ENCODE data around the gene B3GLCT. TPM values are rescaled to one million over a fixed set of nuclear protein-coding genes. Genes with fewer than 3 reads are reported as not detected.
"Not testable (repeated sequence)": the region's sequence is repeated elsewhere in the genome, so short reads cannot be mapped to it uniquely, and the experiment has no call there.

Gene B3GLCT
- total and polyA plus RNA-seq, 10 donors, result 2.0 to 9.2 (median 5.5) TPM

GRCh38 chr13:31168736-31169135, 31.0 kb upstream of the B3GLCT start:
- no peaks in the 10 kb centered on the region for H3K36me3 ChIP-seq
- H3K27ac ChIP-seq, result no peak overlapping the region
- no peaks in the 10 kb centered on the region for H3K4me1 ChIP-seq
- 91 to 98% (median 91%) methylated on average over 11 of the region's 11 CpGs for WGBS, 5 donors
- H3K27me3 ChIP-seq (replicated peaks in 1 of 7), result peaks cover 0 to 6% (median 0%) of the 10 kb centered on the region in 7 donors
- no peak overlapping the region for H3K4me3 ChIP-seq
- intact Hi-C loops (cut with DNase I; ENCODE audit: low total_unique reads), result no loop called here
- DNase-seq, result no peak
- H3K9me3 ChIP-seq, result no peaks in the 10 kb centered on the region
- TF ChIP-seq POLR2A (IDR thresholded peaks at IDR 0.05) (no peak), CTCF (IDR thresholded peaks at IDR 0.05 in 8 of 11, conservative IDR thresholded peaks at IDR 0.05 in 3 of 11) (no peak), POLR2AphosphoS5 (IDR thresholded peaks at IDR 0.05) (no peak)

GRCh38 chr13:31172001-31172400, 27.8 kb upstream of the B3GLCT start:
- Histone ChIP-seq H3K36me3 (no peaks in the 10 kb centered on the region), H3K4me3 (no peak overlapping the region), H3K27ac (no peak overlapping the region), H3K9me3 (no peaks in the 10 kb centered on the region), H3K4me1 (no peaks in the 10 kb centered on the region), H3K27me3 (replicated peaks in 1 of 7) (peaks cover 0 to 6% (median 0%) of the 10 kb centered on the region in 7 donors)
- TF ChIP-seq POLR2AphosphoS5 (IDR thresholded peaks at IDR 0.05) (no peak), POLR2A (IDR thresholded peaks at IDR 0.05) (no peak), CTCF (IDR thresholded peaks at IDR 0.05 in 8 of 11, conservative IDR thresholded peaks at IDR 0.05 in 3 of 11) (no peak)
- intact Hi-C loops (cut with DNase I; ENCODE audit: low total_unique reads), result no loop called here
- DNase-seq, result no peak
- 66 to 87% (median 82%) methylated on average over 3 of the region's 3 CpGs for WGBS, 5 donors

- WGBS, 5 donors, result 83 to 93% (median 87%) methylated on average over 2 of the region's 2 CpGs
- Histone ChIP-seq H3K4me3 (no peak overlapping the region), H3K4me1 (no peaks in the 10 kb centered on the region), H3K36me3 (no peaks in the 10 kb centered on the region), H3K9me3 (peaks cover 0 to 2% (median 0%) of the 10 kb centered on the region in 8 donors), H3K27ac (no peak overlapping the region), H3K27me3 (replicated peaks in 1 of 7) (peaks cover 0 to 6% (median 0%) of the 10 kb centered on the region in 7 donors)
- TF ChIP-seq POLR2AphosphoS5 (IDR thresholded peaks at IDR 0.05), result no peak
- no peak for DNase-seq
- intact Hi-C loops (cut with DNase I; ENCODE audit: low total_unique reads), result no loop called here
These were observed 27.2 kb upstream of the B3GLCT start for GRCh38 chr13:31172535-31172934.

- Histone ChIP-seq H3K27ac (no peak overlapping the region), H3K9me3 (peaks cover 0 to 7% (median 0%) of the 10 kb centered on the region in 8 donors), H3K4me1 (no peaks in the 10 kb centered on the region), H3K4me3 (no peak overlapping the region), H3K36me3 (no peaks in the 10 kb centered on the region), H3K27me3 (replicated peaks in 1 of 7) (peaks cover 0 to 6% (median 0%) of the 10 kb centered on the region in 7 donors)
- TF ChIP-seq POLR2AphosphoS5 (IDR thresholded peaks at IDR 0.05), result no peak
- 76 to 88% (median 83%) methylated on average over 3 of the region's 3 CpGs for WGBS, 5 donors
- no peak for DNase-seq
- intact Hi-C loops (cut with DNase I; ENCODE audit: low total_unique reads), result no loop called here
These were observed 25.8 kb upstream of the B3GLCT start for GRCh38 chr13:31174018-31174417.

GRCh38 chr13:31175847-31176532, 23.8 kb upstream of the B3GLCT start:
- no peak for TF ChIP-seq POLR2A (IDR thresholded peaks at IDR 0.05)
- TF ChIP-seq POLR2AphosphoS5 (IDR thresholded peaks at IDR 0.05), result no peak
- TF ChIP-seq CTCF (IDR thresholded peaks at IDR 0.05 in 8 of 11, conservative IDR thresholded peaks at IDR 0.05 in 3 of 11), result no peak
- H3K9me3 ChIP-seq, result peaks cover 0 to 7% (median 0%) of the 10 kb centered on the region in 8 donors
- H3K36me3 ChIP-seq, result no peaks in the 10 kb centered on the region
- H3K27ac ChIP-seq, result no peak overlapping the region
- DNase-seq, result no peak
- H3K4me1 ChIP-seq, result no peaks in the 10 kb centered on the region
- WGBS, 5 donors, result 77 to 92% (median 88%) methylated on average over 3 of the region's 3 CpGs
- peaks cover 0 to 6% (median 0%) of the 10 kb centered on the region in 7 donors for H3K27me3 ChIP-seq (replicated peaks in 1 of 7)
- intact Hi-C loops (cut with DNase I; ENCODE audit: low total_unique reads), result no loop called here
- H3K4me3 ChIP-seq, result no peak overlapping the region

GRCh38 chr13:31177813-31178495, 21.8 kb upstream of the B3GLCT start:
- DNase-seq; H3K9me3 ChIP-seq; H3K4me3 ChIP-seq; H3K27me3 ChIP-seq (replicated peaks in 1 of 7); H3K36me3 ChIP-seq; H3K27ac ChIP-seq; H3K4me1 ChIP-seq; intact Hi-C loops (cut with DNase I; ENCODE audit: low total_unique reads): not testable (repeated sequence)
- 80 to 95% (median 84%) methylated on average over 12 of the region's 12 CpGs for WGBS, 5 donors

Measured in spleen (tissue), 11 donors.